ENCODE data around the gene GALNTL6.

DNA sequence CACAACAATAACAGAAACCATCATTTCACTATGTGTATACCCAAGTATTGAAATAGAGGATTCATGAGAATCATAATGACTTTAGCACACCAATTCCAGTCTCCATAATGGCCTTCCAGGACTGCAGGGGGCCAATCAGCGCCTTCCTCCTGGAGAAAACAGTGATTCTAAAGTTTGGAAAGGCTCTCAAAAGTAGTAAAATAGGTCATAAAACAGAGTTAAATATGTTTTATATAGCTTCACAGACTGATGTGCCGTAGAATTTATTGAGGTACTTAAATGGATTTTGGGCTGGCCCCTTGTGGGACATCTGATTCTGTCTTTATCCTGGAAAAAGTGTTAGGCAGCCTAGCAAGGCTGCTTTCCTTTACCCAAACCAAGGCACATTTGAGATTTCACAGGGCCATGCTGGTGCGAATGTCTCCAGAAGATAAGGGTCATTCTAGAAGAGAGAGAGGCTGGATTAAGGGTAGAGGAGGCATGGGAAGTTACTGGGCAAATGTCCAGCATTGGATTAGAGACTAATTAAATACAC lies 543.9 kb downstream of the GALNTL6 start:
- TF ChIP-seq CTCF (IDR thresholded peaks at IDR 0.05) (no peak), POLR2AphosphoS5 (IDR thresholded peaks at IDR 0.05) (no peak), EP300 (IDR thresholded peaks at IDR 0.05; ENCODE audit: low read depth) (no peak), POLR2A (IDR thresholded peaks at IDR 0.05) (no peak)
